B cell (primary cell): Measurements from ENCODE around the gene TMEM256. TPM values are rescaled to one million over a fixed set of nuclear protein-coding genes. Genes with fewer than 3 reads are reported as not detected.
A peak's percentile ranks its signal among the peaks of the same experiment; 100 is the strongest.

Source experiments
- ATAC-seq: fragments of 200-7000 bp; cut with Tn5 transposase; one replicate; pipeline ENCODE4 v1.10.0; 2021; ENCODE audit warnings: low read depth, mild to moderate bottlenecking, moderate number of reproducible peaks, moderate library complexity
- CTCF ChIA-PET: fragments of 350-600 bp; sonication (Branson Sonifier 250); formaldehyde crosslinking; loops from one replicate; lab custom pipeline; 2021; ENCODE audit warnings: antibody characterized with exemption, inconsistent platforms; lab: Charles Lee
- POLR2A ChIA-PET: fragments of 350-600 bp; sonication (Branson Sonifier 250); formaldehyde crosslinking; loops from one replicate; lab custom pipeline; 2021; ENCODE audit warnings: antibody characterized with exemption; lab: Charles Lee
- DNase-seq: peaks from one replicate; pipeline ENCODE4 v3.0.0; 2013
- H2AFZ ChIP-seq: 2 replicates; pipeline ENCODE4 v1.6.1; 2012; ENCODE audit warnings: mild to moderate bottlenecking, low read depth, low read length; ENCODE audit not compliant: insufficient read depth, poor library complexity, severe bottlenecking
- H3K27ac ChIP-seq, 2 donors: 1 replicate in 1 of 2; 2 replicates in 1 of 2; pipeline ENCODE4 v1.5.1; 2012 to 2013; ENCODE audit warnings: low read length in 2 of 2, mild to moderate bottlenecking in 2 of 2, moderate library complexity in 1 of 2
- H3K27me3 ChIP-seq, 4 experiments: fragments of 200-600 bp in 1 of 4; sonication (generic) in 1 of 4; replicated peaks in 1 of 4; 1 replicate in 2 of 4; 2 replicates in 2 of 4; pipeline versions ENCODE4 v1.6.1 to v1.7.0; 2013 to 2016; ENCODE audit warnings: low read length in 3 of 4, mild to moderate bottlenecking in 2 of 4, mixed read lengths in 1 of 4, moderate library complexity in 1 of 4; ENCODE audit not compliant: insufficient read depth in 4 of 4, control insufficient read depth in 3 of 4; ENCODE audit errors: control extremely low read depth in 1 of 4
- H3K36me3 ChIP-seq, 2 experiments: replicated peaks in 1 of 2; 1 replicate in 1 of 2; 2 replicates in 1 of 2; pipeline versions ENCODE4 v1.6.1 to v1.7.1; 2013; ENCODE audit warnings: low read length in 1 of 2; ENCODE audit not compliant: insufficient read depth in 2 of 2, control insufficient read depth in 1 of 2; ENCODE audit errors: control extremely low read depth in 1 of 2, extremely low read depth in 1 of 2
- H3K4me1 ChIP-seq, 2 donors: fragments of 200-600 bp in 1 of 2; sonication (generic) in 1 of 2; 1 replicate in 1 of 2; 2 replicates in 1 of 2; pipeline versions ENCODE4 v1.5.1 to v1.6.1; 2013 to 2017; ENCODE audit warnings: low read length in 2 of 2; ENCODE audit not compliant: control insufficient read depth in 2 of 2, insufficient read depth in 2 of 2
- H3K4me2 ChIP-seq: replicated peaks from 2 replicates; pipeline ENCODE3; 2012; ENCODE audit warnings: mild to moderate bottlenecking, low read depth, low read length; ENCODE audit not compliant: poor library complexity, severe bottlenecking
- H3K4me3 ChIP-seq, 5 experiments: fragments of 200-600 bp in 1 of 5; sonication (generic) in 1 of 5; 1 replicate in 3 of 5; 2 replicates in 2 of 5; pipeline versions ENCODE4 v1.5.1 to v1.7.0; 2011 to 2016; ENCODE audit warnings: low read length in 4 of 5, mild to moderate bottlenecking in 4 of 5, low read depth in 2 of 5, control low read depth in 1 of 5, moderate library complexity in 1 of 5; ENCODE audit not compliant: insufficient read depth in 1 of 5; ENCODE audit errors: control extremely low read depth in 1 of 5, extremely low read depth in 1 of 5
- H3K79me2 ChIP-seq: fragments of 200-600 bp; sonication (generic); one replicate; pipeline ENCODE4 v1.6.0; 2016; ENCODE audit warnings: low read length; ENCODE audit not compliant: control insufficient read depth, insufficient read depth
- H3K9ac ChIP-seq: fragments of 200-600 bp; sonication (generic); 2 replicates; pipeline ENCODE4 v1.6.1; 2017; ENCODE audit warnings: mild to moderate bottlenecking, low read length, moderate library complexity
- H3K9me3 ChIP-seq, 3 donors: one replicate each; pipeline versions ENCODE4 v1.6.1 to v1.7.1; 2013; ENCODE audit warnings: low read length in 2 of 3; ENCODE audit not compliant: control insufficient read depth in 2 of 3, insufficient read depth in 1 of 3; ENCODE audit errors: control extremely low read depth in 1 of 3
- H4K20me1 ChIP-seq: 2 replicates; pipeline ENCODE4 v1.6.0; 2012; ENCODE audit warnings: mild to moderate bottlenecking, low read length; ENCODE audit not compliant: insufficient read depth, control insufficient read depth, poor library complexity, severe bottlenecking
- H3K27ac Mint-ChIP-seq: one replicate; pipeline ENCODE4 v1.8.0; 2021; ENCODE audit warnings: mixed read lengths
- H3K27me3 Mint-ChIP-seq: one replicate; pipeline ENCODE4 v1.8.0; 2021; ENCODE audit warnings: mixed read lengths
- H3K4me1 Mint-ChIP-seq: one replicate; pipeline ENCODE4 v1.8.0; 2021; ENCODE audit warnings: mixed read lengths
- H3K4me3 Mint-ChIP-seq: one replicate; pipeline ENCODE4 v1.8.0; 2021; ENCODE audit warnings: mixed read lengths
- H3K9me3 Mint-ChIP-seq: one replicate; pipeline ENCODE4 v1.8.0; 2022; ENCODE audit warnings: mixed read lengths; ENCODE audit not compliant: insufficient read depth
- EZH2 ChIP-seq: IDR thresholded peaks from 2 replicates; pipeline ENCODE4 v1.6.1; 2012; ENCODE audit warnings: borderline replicate concordance, low read depth, mild to moderate bottlenecking, moderate library complexity, low read length; ENCODE audit not compliant: insufficient read depth, poor library complexity, severe bottlenecking
- whole genome bisulfite sequencing: methylation state at CpG from one replicate; pipeline ENCODE4 v1.1.5; 2013; ENCODE audit warnings: missing lambda C conversion rate; ENCODE audit not compliant: insufficient coverage; 5-methylcytosine and 5-hydroxymethylcytosine counted together
- intact Hi-C: fragments of 100-400 bp; cut with micrococcal nuclease; formaldehyde crosslinking; loops from one replicate; pipeline ENCODE4 v1.10.0; 2022
- polyA plus RNA-seq: library from polyadenylated mRNA; depleted of rRNA; stranded (reverse); fragments of >200 nt; gene quantifications from 2 replicates; pipeline ENCODE4 v1.2.3, GENCODE V29; 2012
- total RNA-seq, 2 donors: library from RNA; stranded (reverse); fragments of 120-200 nt in 1 of 2; gene quantifications; 1 replicate in 1 of 2; 2 replicates in 1 of 2; pipeline versions ENCODE4 v1.2.3 to v1.2.4, GENCODE V29; 2013 to 2022
- TF ChIP-seq, protein P1 (sequence below): fragments of 200-600 bp; IDR thresholded peaks from one replicate; pipeline ENCODE4 v1.8.0; 2022; ENCODE audit warnings: antibody characterized with exemption, mild to moderate bottlenecking

Gene TMEM256
- total and polyA plus RNA-seq, 2 donors (not counting 1 experiment from before 2014, with no cell fraction given), result 65.4 to 67.8 TPM

DNA sequence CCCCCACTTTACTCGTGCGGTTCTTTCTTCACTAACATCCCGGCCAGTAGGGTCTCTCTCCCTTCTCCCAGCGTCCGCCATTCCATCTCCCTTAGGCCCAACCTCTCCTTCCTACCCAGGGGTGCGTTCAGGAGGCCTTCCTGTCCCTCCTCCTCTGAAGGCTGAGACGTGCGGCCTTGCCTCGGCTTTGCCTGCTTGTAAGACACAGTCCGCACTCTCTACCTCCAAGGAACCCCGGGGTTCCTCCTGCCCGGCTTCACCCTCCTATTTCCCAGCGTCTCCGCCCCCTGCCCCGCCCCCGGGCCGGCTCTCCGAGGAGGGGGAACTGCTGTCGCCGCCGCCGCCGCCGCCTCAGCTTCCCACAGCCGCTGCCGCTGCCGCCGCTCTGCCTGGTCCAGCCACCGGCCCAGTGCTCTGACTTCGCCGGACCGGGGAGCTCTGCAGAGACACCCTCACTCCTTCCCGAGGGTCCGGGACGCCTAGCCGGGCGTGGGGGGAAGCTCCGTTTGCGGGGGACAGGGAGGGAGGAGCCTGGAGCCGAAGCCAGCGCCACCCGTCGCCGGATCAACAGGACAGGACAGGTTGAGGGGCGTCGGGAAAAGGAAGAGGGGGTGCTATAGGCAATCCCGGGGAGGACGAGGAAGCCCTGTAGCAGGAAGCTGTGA is 34.2 kb upstream of the TMEM256 start:
- TF ChIP-seq, protein P1, sequence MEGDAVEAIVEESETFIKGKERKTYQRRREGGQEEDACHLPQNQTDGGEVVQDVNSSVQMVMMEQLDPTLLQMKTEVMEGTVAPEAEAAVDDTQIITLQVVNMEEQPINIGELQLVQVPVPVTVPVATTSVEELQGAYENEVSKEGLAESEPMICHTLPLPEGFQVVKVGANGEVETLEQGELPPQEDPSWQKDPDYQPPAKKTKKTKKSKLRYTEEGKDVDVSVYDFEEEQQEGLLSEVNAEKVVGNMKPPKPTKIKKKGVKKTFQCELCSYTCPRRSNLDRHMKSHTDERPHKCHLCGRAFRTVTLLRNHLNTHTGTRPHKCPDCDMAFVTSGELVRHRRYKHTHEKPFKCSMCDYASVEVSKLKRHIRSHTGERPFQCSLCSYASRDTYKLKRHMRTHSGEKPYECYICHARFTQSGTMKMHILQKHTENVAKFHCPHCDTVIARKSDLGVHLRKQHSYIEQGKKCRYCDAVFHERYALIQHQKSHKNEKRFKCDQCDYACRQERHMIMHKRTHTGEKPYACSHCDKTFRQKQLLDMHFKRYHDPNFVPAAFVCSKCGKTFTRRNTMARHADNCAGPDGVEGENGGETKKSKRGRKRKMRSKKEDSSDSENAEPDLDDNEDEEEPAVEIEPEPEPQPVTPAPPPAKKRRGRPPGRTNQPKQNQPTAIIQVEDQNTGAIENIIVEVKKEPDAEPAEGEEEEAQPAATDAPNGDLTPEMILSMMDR, result no peak
- TF ChIP-seq EZH2, result no peak
- Mint-ChIP-seq H3K4me3 (peak overlapping the region; percentile 84), H3K27me3 (peaks cover 43% of the 10 kb centered on the region), H3K27ac (peak overlapping the region; percentile 67), H3K9me3 (no peaks in the 10 kb centered on the region), H3K4me1 (peaks cover 48% of the 10 kb centered on the region)
- H3K79me2 ChIP-seq, result peaks cover 27% of the 10 kb centered on the region
- peaks cover 51 to 53% of the 10 kb centered on the region in 2 donors for H3K4me1 ChIP-seq
- WGBS, result 14% methylated on average over 44 of the region's 48 CpGs
- ATAC-seq (no peak), DNase-seq (peak; percentile 77)
- H3K27me3 ChIP-seq, result peaks cover 0 to 51% (median 31%) of the 10 kb centered on the region in 4 experiments
- peaks cover 0 to 34% (median 0%) of the 10 kb centered on the region in 3 donors for H3K9me3 ChIP-seq
- H3K36me3 ChIP-seq, result no peaks in the 10 kb centered on the region
- H3K27ac ChIP-seq, result no peak overlapping the region
- peak overlapping the region; percentile 12 for H2AFZ ChIP-seq
- intact Hi-C loops, result loop anchor here (5.0 kb wide), 2 partner anchors 401 to 1951 kb away; partner anchors contain the start of genes DERL2, MIS12 and SLC16A13
- POLR2A ChIA-PET, result interaction anchor here (0.6 kb wide), 1 partner anchor 18 kb away, joined by 10 read pairs; no protein-coding TSS in a partner anchor
- peaks cover 49% of the 10 kb centered on the region for H4K20me1 ChIP-seq
- H3K4me2 ChIP-seq, result peak overlapping the region; percentile 93
- peak overlapping the region in 2 of 5 experiments; percentile 31 to 43 for H3K4me3 ChIP-seq
- CTCF ChIA-PET, result interaction anchor here (0.7 to 4.2 kb wide), 11 partner anchors 17 to 235 kb away, joined by 3 to 43 read pairs (median 5); partner anchors contain the start of genes SLC35G6 and TMEM95
- peak overlapping the region; percentile 48 for H3K9ac ChIP-seq
